ENCODE results near the gene PROK2.

- TF ChIP-seq, protein P1, sequence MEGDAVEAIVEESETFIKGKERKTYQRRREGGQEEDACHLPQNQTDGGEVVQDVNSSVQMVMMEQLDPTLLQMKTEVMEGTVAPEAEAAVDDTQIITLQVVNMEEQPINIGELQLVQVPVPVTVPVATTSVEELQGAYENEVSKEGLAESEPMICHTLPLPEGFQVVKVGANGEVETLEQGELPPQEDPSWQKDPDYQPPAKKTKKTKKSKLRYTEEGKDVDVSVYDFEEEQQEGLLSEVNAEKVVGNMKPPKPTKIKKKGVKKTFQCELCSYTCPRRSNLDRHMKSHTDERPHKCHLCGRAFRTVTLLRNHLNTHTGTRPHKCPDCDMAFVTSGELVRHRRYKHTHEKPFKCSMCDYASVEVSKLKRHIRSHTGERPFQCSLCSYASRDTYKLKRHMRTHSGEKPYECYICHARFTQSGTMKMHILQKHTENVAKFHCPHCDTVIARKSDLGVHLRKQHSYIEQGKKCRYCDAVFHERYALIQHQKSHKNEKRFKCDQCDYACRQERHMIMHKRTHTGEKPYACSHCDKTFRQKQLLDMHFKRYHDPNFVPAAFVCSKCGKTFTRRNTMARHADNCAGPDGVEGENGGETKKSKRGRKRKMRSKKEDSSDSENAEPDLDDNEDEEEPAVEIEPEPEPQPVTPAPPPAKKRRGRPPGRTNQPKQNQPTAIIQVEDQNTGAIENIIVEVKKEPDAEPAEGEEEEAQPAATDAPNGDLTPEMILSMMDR (IDR thresholded peaks at IDR 0.05) = no peak
- no peak for TF ChIP-seq POLR2A (IDR thresholded peaks at IDR 0.05)
Measured at GRCh38 chr3:71760140-71760539, 24.8 kb downstream of the PROK2 start.

Measured in stomach (tissue), 4 donors.